ENCODE data around the gene SVOP.

- TF ChIP-seq EZH2phosphoT487 (IDR thresholded peaks at IDR 0.05; ENCODE audit: insufficient read depth, low read depth) (no peak), EZH2 (IDR thresholded peaks at IDR 0.05; ENCODE audit: insufficient read depth, poor library complexity, severe bottlenecking) (no peak)
Measured at GRCh38 chr12:108906971-108907370, 113.9 kb downstream of the SVOP start.
